Neuron (in vitro differentiated cells): ENCODE results near the gene TMPRSS15.
"Not testable (repeated sequence)": the region's sequence is repeated elsewhere in the genome, so short reads cannot be mapped to it uniquely, and the experiment has no call there.

Experiments used
- H2AFZ ChIP-seq: one replicate; pipeline ENCODE4 v1.6.1; 2013; ENCODE audit warnings: low read depth, mild to moderate bottlenecking, inconsistent platforms, low read length, moderate library complexity
- H3K27me3 ChIP-seq: one replicate; pipeline ENCODE4 v1.6.1; 2013; ENCODE audit warnings: low read length; ENCODE audit not compliant: insufficient read depth
- H3K36me3 ChIP-seq: one replicate; pipeline ENCODE4 v1.6.1; 2013; ENCODE audit warnings: low read length; ENCODE audit not compliant: insufficient read depth
- H3K4me1 ChIP-seq: one replicate; pipeline ENCODE4 v1.6.1; 2013; ENCODE audit warnings: low read length; ENCODE audit not compliant: insufficient read depth
- H3K4me3 ChIP-seq: 2 replicates; pipeline ENCODE4 v1.5.1; 2013; ENCODE audit warnings: mild to moderate bottlenecking, low read length, moderate library complexity
- H3K9me3 ChIP-seq: one replicate; pipeline ENCODE4 v1.6.1; 2013; ENCODE audit warnings: low read length

TMPRSS15 gene

GRCh38 chr21:18382934-18383619, 20.5 kb downstream of the TMPRSS15 start:
- not testable (repeated sequence) for H3K36me3 ChIP-seq, H3K4me3 ChIP-seq, H3K27me3 ChIP-seq, H3K4me1 ChIP-seq, H2AFZ ChIP-seq, H3K9me3 ChIP-seq

DNA sequence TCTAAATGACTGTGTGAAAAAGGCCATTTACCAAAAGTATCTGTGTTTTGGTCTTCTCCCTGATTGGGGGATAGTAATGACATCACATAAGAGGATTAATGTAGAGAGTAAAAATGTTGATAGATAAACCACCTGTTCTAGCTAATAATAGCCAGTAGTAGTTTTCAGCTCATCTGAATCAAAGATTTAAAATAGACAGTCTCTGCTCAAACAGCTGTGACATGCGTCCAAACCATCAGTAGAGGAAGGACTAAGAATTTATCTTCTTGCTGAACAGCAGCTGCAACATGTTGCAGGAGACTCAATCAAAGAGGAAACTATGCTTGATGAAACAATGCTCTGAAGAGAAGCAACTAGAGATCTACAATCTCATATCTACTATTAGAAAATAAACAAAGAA, 21.4 kb downstream of the TMPRSS15 start:
- Histone ChIP-seq H2AFZ (no peak overlapping the region), H3K9me3 (no peaks in the 10 kb centered on the region), H3K36me3 (no peaks in the 10 kb centered on the region), H3K27me3 (no peaks in the 10 kb centered on the region), H3K4me1 (no peaks in the 10 kb centered on the region), H3K4me3 (no peak overlapping the region)

- H3K4me1 ChIP-seq: peaks cover 9% of the 10 kb centered on the region
These were observed 30.0 kb downstream of the TMPRSS15 start for GRCh38 chr21:18373606-18374005.

DNA sequence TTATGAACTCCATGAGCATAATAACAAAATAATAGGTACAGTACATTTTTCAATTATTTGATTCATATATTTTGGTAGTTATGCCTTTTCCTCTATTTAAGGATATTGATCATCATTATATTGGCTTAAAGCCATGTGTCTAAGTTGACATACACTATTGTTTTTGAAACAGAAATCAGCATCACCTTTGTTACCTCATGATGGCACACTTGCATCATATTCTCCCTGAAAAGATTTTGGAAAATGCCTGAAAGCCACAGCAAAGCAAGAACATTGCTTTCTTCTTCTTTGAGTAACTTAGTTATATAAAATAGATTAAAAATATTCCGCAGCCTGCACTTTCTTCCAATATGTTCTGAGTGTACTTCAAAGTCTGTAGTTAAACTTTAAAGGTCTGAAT, 33.3 kb downstream of the TMPRSS15 start:
- no peaks in the 10 kb centered on the region for H3K36me3 ChIP-seq
- H3K27me3 ChIP-seq: no peaks in the 10 kb centered on the region
- no peak overlapping the region for H3K4me3 ChIP-seq

More at GRCh38 chr21:18373606-18374005, 30.0 kb downstream of the TMPRSS15 start:
- no peak overlapping the region for H2AFZ ChIP-seq
- no peaks in the 10 kb centered on the region for H3K36me3 ChIP-seq
- no peaks in the 10 kb centered on the region for H3K27me3 ChIP-seq
- no peak overlapping the region for H3K4me3 ChIP-seq
- no peaks in the 10 kb centered on the region for H3K9me3 ChIP-seq

DNA sequence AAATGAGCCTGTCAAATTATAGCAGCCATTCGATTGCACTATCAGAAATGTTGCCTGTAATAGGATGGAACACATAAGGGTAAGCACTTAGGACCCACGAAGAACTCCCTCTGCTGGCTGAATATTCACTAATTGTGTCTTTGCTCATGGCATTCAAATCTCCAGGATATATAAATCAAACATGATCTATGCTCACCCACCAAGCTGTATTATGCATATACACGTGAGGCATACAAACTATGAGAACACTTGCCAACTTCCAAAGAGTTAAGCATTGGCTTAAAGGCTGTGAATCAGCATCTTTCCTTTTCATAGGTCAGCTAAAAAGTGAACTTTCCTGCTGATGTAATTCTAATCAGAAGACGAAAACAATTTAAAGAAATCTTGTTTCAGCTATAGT, 34.5 kb downstream of the TMPRSS15 start:
- Histone ChIP-seq H3K4me1 (peaks cover 9% of the 10 kb centered on the region), H3K36me3 (no peaks in the 10 kb centered on the region), H3K9me3 (no peaks in the 10 kb centered on the region), H3K27me3 (no peaks in the 10 kb centered on the region), H3K4me3 (no peak overlapping the region), H2AFZ (no peak overlapping the region)

More for the DNA sequence above, 33.3 kb downstream of the TMPRSS15 start:
- H2AFZ ChIP-seq: no peak overlapping the region
- H3K9me3 ChIP-seq: no peaks in the 10 kb centered on the region
- peaks cover 9% of the 10 kb centered on the region for H3K4me1 ChIP-seq

DNA sequence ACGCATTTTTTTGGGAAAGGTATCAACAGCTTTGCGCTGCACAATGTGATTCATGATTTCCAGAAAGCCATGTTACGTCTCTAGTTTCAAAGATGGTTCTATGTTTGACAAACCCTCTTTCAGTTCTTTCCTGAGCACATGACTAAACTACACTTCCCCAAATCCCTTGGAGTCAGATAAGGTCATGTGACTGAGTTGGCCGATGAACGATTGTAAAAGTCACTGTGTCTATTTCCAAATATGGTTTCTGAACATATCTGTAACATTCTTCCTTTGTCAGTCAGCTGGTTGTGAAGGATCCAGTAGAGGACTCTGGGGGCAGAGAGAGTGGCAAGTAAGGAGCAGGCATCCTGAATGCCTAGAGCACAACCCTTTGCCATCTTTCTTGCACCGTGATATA, 35.4 kb downstream of the TMPRSS15 start:
- H3K4me3 ChIP-seq: no peak overlapping the region
- no peaks in the 10 kb centered on the region for H3K9me3 ChIP-seq
- no peaks in the 10 kb centered on the region for H3K27me3 ChIP-seq
- no peaks in the 10 kb centered on the region for H3K36me3 ChIP-seq
- H3K4me1 ChIP-seq: peaks cover 9% of the 10 kb centered on the region
- H2AFZ ChIP-seq: no peak overlapping the region

GRCh38 chr21:18356801-18357200, 46.8 kb downstream of the TMPRSS15 start:
- H3K9me3 ChIP-seq: no peaks in the 10 kb centered on the region
- no peak overlapping the region for H2AFZ ChIP-seq
- H3K27me3 ChIP-seq: no peaks in the 10 kb centered on the region
- no peaks in the 10 kb centered on the region for H3K4me1 ChIP-seq
- no peaks in the 10 kb centered on the region for H3K36me3 ChIP-seq
- H3K4me3 ChIP-seq: no peak overlapping the region

GRCh38 chr21:18354947-18355346, 48.6 kb downstream of the TMPRSS15 start:
- Histone ChIP-seq H3K4me1 (peaks cover 9% of the 10 kb centered on the region), H3K4me3 (no peak overlapping the region), H3K27me3 (no peaks in the 10 kb centered on the region), H2AFZ (no peak overlapping the region), H3K36me3 (no peaks in the 10 kb centered on the region), H3K9me3 (no peaks in the 10 kb centered on the region)

DNA sequence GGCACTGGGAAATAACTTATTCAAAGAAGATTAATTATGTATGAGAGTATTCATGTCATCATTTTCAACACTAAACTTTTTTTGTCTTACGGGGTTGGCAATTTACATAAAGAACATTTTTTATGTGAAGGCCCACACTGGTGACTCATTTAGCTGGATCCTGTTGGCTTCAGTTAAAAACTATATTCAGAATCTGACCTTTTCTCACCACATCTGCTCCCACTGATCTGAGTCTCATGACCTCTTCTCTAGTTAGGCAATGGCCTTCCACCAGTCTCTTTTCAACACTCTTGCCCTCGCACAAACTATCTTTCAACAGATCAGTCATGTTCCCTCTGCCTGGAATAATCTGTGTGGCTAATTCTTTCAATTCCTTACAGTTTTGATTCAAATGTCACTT, 53.4 kb downstream of the TMPRSS15 start:
- Histone ChIP-seq H3K9me3 (no peaks in the 10 kb centered on the region), H3K27me3 (no peaks in the 10 kb centered on the region), H3K4me1 (peaks cover 16% of the 10 kb centered on the region)

DNA sequence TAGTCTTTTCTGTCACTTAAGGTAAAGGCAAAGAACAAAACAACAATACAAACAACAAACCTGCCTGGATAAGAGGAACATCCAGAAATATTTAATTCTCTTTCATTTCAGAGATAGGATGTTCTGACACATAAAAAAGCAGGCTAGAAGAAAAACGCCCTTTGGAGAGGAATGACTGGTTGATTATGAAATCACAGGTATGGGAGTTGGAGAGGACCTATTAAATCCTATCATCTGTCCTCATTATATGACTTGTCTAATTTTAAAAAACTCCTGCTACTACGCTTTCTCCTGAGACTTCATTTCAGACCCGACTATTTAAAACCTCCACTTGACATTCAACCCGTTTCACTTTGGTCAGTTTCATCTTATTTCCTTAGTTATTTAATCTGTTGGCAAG, 54.1 kb downstream of the TMPRSS15 start:
- Histone ChIP-seq H2AFZ (peak overlapping the region; percentile 7), H3K9me3 (no peaks in the 10 kb centered on the region), H3K4me3 (no peak overlapping the region), H3K4me1 (peaks cover 16% of the 10 kb centered on the region), H3K36me3 (no peaks in the 10 kb centered on the region), H3K27me3 (no peaks in the 10 kb centered on the region)

More for the DNA sequence above, 53.4 kb downstream of the TMPRSS15 start:
- no peaks in the 10 kb centered on the region for H3K36me3 ChIP-seq
- no peak overlapping the region for H3K4me3 ChIP-seq
- H2AFZ ChIP-seq: no peak overlapping the region

DNA sequence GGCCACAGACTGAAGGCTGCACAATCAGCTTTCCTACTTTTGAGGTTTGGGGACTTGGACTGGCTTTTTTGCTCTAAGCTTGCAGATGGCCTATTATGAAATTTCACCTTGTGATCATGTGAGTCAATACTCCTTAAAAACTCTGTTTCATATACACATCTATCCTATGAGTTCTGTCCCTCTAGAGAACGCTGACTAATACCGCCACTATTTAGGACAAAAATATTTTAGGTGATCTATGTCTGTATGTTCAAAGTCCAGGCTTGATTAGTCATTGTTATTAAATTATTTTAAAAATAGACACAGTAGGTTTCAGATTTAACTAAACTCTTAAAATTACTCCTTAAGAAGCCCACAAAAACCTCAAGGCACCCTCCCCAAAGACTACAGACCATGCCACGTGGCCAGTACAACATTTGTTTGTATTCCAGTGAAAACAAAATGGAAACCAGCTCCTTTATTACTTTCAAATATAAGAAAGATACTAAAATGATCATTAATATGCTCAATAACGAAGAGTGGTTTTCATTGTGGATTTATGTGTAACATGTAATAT, 63.1 kb downstream of the TMPRSS15 start:
- Histone ChIP-seq H3K4me3 (no peak overlapping the region), H3K9me3 (no peaks in the 10 kb centered on the region), H3K27me3 (no peaks in the 10 kb centered on the region), H3K4me1 (no peaks in the 10 kb centered on the region), H3K36me3 (no peaks in the 10 kb centered on the region), H2AFZ (no peak overlapping the region)

DNA sequence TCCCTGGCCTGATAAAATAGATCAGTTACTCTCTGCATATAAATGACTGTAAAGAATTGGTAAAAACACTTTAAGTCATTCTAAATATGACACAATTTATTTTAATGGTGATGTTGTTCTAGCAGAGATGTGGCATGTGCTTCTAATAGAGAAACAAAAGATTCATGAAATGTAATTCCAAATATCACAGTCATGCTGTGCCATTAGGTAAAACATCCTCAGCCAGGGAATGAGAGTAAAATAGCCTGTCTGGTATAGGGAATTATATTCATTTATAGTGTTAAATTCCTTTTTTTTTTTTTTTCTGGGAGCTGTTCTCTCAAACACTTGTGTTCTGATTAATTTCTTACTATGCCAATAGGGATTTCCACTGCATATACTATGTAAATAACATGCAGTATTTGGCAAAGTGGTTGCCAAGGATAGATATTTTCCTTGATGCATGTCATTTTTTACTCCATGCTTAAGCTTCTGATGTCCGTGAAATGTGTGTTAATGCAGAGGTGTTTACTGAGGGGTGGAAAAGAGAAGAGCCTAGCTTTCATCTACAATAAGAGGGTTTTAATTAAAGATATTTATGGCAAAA, 67.8 kb downstream of the TMPRSS15 start:
- Histone ChIP-seq H3K36me3 (no peaks in the 10 kb centered on the region), H3K27me3 (no peaks in the 10 kb centered on the region), H3K4me3 (no peak overlapping the region), H2AFZ (no peak overlapping the region), H3K4me1 (no peaks in the 10 kb centered on the region), H3K9me3 (no peaks in the 10 kb centered on the region)

DNA sequence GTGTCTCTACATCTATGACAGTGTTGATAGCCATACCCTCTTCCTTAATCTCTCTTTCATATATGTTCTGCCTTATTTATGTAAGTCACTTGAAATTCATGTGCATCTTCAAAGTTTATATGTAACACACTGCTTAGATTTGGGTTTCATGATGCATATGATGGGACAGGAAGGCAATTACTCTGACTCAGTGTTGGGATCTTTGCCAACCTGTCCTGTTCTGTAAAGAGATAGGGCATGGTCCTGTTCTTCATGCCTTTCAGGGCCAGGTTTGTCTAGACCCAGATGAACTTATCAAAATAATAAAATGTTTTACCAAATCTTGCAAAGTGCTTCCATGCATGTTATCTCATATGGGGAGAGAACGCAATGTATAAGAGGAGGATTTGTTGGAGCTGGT, 69.5 kb downstream of the TMPRSS15 start:
- Histone ChIP-seq H3K27me3 (no peaks in the 10 kb centered on the region), H3K4me1 (no peaks in the 10 kb centered on the region), H3K36me3 (no peaks in the 10 kb centered on the region), H3K9me3 (no peaks in the 10 kb centered on the region), H2AFZ (no peak overlapping the region), H3K4me3 (no peak overlapping the region)
